HEK293T (cell line): ENCODE results near the gene CPT1A.

Experiments
- CTCF ChIA-PET: fragments of 350-600 bp; formaldehyde crosslinking; extraction: SDS; loops from one replicate; lab custom pipeline; 2021; ENCODE audit warnings: antibody characterized with exemption, inconsistent platforms; lab: Yijun Ruan, JAX
- POLR2A ChIA-PET: fragments of 350-600 bp; formaldehyde crosslinking; extraction: SDS; loops from one replicate; lab custom pipeline; 2020; ENCODE audit warnings: antibody characterized with exemption, inconsistent platforms; lab: Yijun Ruan, JAX
- DNase-seq: peaks from one replicate; pipeline ENCODE4 v3.0.0; 2012; ENCODE audit warnings: mixed read lengths; ENCODE audit errors: extremely low spot score
- ARNT ChIP-seq: fragments of 450-650 bp; IDR thresholded peaks from 2 replicates; pipeline ENCODE4 v1.6.1; 2017; ENCODE audit warnings: mild to moderate bottlenecking
- BHLHE40 ChIP-seq: fragments of 450-650 bp; IDR thresholded peaks from 2 replicates; pipeline ENCODE4 v1.6.1; 2016; ENCODE audit warnings: mild to moderate bottlenecking, moderate library complexity, borderline replicate concordance
- CTBP1 ChIP-seq: fragments of 450-650 bp; IDR thresholded peaks from 2 replicates; pipeline ENCODE4 v1.6.1; 2016; ENCODE audit warnings: borderline replicate concordance
- ELF4 ChIP-seq: fragments of 450-650 bp; IDR thresholded peaks from 2 replicates; pipeline ENCODE4 v1.6.1; 2017; ENCODE audit warnings: antibody characterized with exemption
- FOXA1 ChIP-seq: fragments of 450-650 bp; IDR thresholded peaks from 2 replicates; pipeline ENCODE4 v1.6.1; 2016; ENCODE audit warnings: mild to moderate bottlenecking
- FOXK2 ChIP-seq: fragments of 450-650 bp; IDR thresholded peaks from 2 replicates; pipeline ENCODE4 v1.6.1; 2016; ENCODE audit warnings: mild to moderate bottlenecking
- FOXM1 ChIP-seq: fragments of 450-650 bp; IDR thresholded peaks from 2 replicates; pipeline ENCODE4 v1.6.1; 2017; ENCODE audit warnings: mild to moderate bottlenecking, borderline replicate concordance
- HDGF ChIP-seq: fragments of 450-650 bp; IDR thresholded peaks from 2 replicates; pipeline ENCODE4 v1.6.1; 2017; ENCODE audit warnings: antibody characterized with exemption, borderline replicate concordance
- L3MBTL2 ChIP-seq: fragments of 450-650 bp; conservative IDR thresholded peaks from 2 replicates; pipeline ENCODE4 v1.6.1; 2016; ENCODE audit warnings: mild to moderate bottlenecking
- LEF1 ChIP-seq: fragments of 450-650 bp; IDR thresholded peaks from 2 replicates; pipeline ENCODE4 v1.6.1; 2017; ENCODE audit warnings: mild to moderate bottlenecking, borderline replicate concordance
- NFRKB ChIP-seq: fragments of 450-650 bp; IDR thresholded peaks from 2 replicates; pipeline ENCODE4 v1.6.1; 2016; ENCODE audit warnings: mild to moderate bottlenecking, moderate library complexity
- PKNOX1 ChIP-seq: fragments of 450-650 bp; IDR thresholded peaks from 2 replicates; pipeline ENCODE4 v1.6.1; 2016
- SP1 ChIP-seq: fragments of 450-650 bp; IDR thresholded peaks from 2 replicates; pipeline ENCODE4 v1.6.1; 2017
- SUZ12 ChIP-seq: fragments of 450-650 bp; IDR thresholded peaks from 2 replicates; pipeline ENCODE4 v1.6.1; 2016; ENCODE audit warnings: mild to moderate bottlenecking
- TARDBP ChIP-seq: fragments of 450-650 bp; IDR thresholded peaks from 2 replicates; pipeline ENCODE4 v1.6.1; 2016
- ZNF384 ChIP-seq: fragments of 450-650 bp; IDR thresholded peaks from 2 replicates; pipeline ENCODE4 v1.6.1; 2016

The CPT1A gene

DNA sequence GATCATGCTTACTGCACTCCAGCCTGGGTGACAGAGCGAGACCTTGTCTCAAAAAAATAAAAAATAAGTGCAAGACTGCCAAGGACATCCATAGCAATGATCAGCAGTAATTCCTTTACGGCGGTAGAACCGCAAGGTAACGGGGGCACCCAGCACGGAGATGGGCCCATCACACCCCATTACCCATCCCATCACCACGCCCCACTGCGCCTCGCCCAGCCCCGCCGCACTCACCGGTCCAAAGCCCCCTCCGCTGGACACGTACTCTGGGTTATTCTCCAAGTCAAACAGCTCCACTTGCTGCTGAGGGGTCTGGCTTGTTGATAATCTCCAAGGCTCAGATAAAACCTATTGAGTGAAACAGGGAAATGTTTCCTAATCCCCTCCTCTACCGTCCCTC lies 81.7 kb downstream of the CPT1A start:
- DNase-seq = no peak
- no peak for TF ChIP-seq ELF4
- TF ChIP-seq SUZ12 = no peak
- no peak for TF ChIP-seq SP1
- TF ChIP-seq TARDBP = no peak
- no peak for TF ChIP-seq PKNOX1
- TF ChIP-seq BHLHE40 = no peak
- no peak for TF ChIP-seq NFRKB
- TF ChIP-seq CTBP1 = no peak
- no peak for TF ChIP-seq FOXK2
- no peak for TF ChIP-seq ARNT
- TF ChIP-seq FOXM1 = no peak
- TF ChIP-seq ZNF384 = no peak
- TF ChIP-seq FOXA1 = no peak
- TF ChIP-seq HDGF = no peak
- no peak for TF ChIP-seq LEF1
- TF ChIP-seq L3MBTL2 = no peak
- ChIA-PET POLR2A (no interaction called here), CTCF (no interaction called here)

DNA sequence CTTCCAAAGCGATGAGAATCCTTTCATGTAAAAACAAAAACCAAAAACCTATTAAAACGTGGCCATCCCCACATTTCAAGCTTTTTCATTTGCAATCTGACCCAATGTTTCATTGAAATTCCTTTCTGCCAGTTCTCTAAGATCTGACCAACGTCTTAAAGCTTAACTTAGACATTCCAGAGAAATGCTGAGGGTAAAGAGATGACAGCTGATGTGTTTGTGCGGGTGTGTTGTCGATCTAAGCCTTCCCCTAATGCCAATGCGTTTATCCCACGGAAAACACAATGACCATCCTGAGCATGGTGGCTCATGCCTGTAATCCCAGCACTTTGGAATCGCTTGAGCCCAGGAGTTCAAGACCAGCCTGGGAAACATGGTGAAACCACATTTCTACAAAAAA lies 84.0 kb downstream of the CPT1A start:
- no peak for TF ChIP-seq PKNOX1
- no peak for TF ChIP-seq L3MBTL2
- no peak for TF ChIP-seq SP1
- no peak for TF ChIP-seq SUZ12
- TF ChIP-seq HDGF = no peak
- no peak for TF ChIP-seq FOXK2
- no peak for TF ChIP-seq NFRKB
- no peak for TF ChIP-seq ZNF384
- TF ChIP-seq LEF1 = no peak
- no peak for TF ChIP-seq FOXM1
- ChIA-PET CTCF (no interaction called here), POLR2A (no interaction called here)
- DNase-seq = no peak

DNA sequence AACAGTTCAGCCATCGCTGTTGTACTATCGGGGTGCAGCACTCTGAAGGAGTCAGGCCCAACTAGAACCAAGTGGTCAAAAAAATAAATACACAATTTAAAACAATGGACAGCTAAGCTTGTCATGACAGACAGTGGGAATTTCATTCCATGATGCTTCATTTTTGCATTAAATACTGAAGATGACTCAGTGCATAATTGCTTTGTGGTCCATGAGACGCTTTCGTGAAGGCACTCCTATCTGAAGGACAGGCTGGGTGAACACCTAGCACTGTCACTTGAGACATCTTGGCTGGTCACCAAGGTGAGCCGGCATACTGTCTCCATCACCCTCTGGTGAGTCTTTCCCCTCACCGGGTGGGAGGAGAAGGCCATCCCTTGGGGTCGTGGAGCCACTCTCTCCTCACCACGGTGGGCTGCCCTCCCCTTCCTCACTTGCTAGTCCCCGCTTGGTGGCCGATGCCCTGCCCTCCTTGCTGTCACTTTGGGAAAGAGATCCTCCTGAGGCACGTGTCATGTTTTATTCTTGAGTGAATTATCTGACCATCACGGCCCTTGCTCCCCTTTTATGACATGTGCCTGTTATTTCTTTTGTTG lies 85.4 kb downstream of the CPT1A start:
- no peak for DNase-seq
- no peak for TF ChIP-seq PKNOX1
- TF ChIP-seq ELF4 = no peak
- no peak for TF ChIP-seq FOXK2
- no peak for TF ChIP-seq FOXM1
- POLR2A ChIA-PET = no interaction called here
- CTCF ChIA-PET = interaction anchor here (0.5 kb wide), 1 partner anchor 52 kb away, joined by 3 read pairs; no protein-coding TSS in a partner anchor

DNA sequence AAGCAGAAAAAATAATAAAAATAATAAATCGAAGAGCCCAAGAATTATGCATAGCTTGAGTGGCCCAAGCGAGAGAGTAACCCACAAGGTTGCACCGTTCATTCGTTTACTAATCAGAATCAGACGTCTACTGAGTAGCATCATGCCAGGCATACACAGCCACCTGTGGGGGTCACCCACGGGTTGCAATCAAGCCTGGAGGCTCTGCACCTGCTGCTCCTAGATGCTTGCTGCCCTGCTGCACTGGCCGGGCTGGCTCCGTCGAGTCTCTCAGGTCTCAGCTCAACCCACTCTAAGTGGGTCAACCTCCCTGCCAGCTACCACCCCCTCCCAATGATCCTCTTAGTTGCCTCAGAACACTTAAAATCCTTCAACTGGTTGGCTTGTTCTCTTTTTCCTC lies 88.4 kb downstream of the CPT1A start:
- TF ChIP-seq SUZ12 (no peak), FOXM1 (no peak), ARNT (no peak), CTBP1 (no peak), SP1 (no peak), LEF1 (no peak), BHLHE40 (no peak), FOXK2 (no peak), PKNOX1 (no peak), TARDBP (no peak), ZNF384 (no peak), ELF4 (no peak), HDGF (no peak), NFRKB (no peak), FOXA1 (no peak), L3MBTL2 (no peak)

GRCh38 chr11:68751331-68751856 lies 90.3 kb downstream of the CPT1A start, which contains the start of gene TESMIN:
TSS of gene TESMIN (minus strand) at chr11:68751520. CDS start at chr11:68750660, 860 bp downstream.
- DNase-seq = peak; percentile 99
- CTCF ChIA-PET = no interaction called here
- TF ChIP-seq SP1 (no peak), PKNOX1 (peak; percentile 19; the same call in 1 of the 2 replicates)
- POLR2A ChIA-PET = no interaction called here

More for the DNA sequence above, 88.4 kb downstream of the CPT1A start:
- ChIA-PET POLR2A (no interaction called here), CTCF (no interaction called here)
- no peak for DNase-seq

DNA sequence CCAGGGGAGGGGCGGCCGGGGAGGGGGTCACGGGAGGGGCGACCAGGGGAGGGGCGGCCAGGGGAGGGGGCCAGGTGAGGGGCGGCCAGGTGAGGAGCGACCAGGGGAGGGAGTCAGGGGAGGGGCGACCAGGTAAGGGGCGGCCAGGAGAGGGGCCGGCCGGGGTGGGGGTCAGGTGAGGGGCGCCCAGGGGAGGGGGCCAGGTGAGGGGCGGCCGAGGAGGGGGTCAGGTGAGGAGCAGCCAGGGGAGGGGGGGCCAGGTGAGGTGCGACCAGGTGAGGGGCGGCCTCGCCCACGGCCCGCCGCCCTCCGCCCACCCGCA lies 90.8 kb downstream of the CPT1A start:
- CTCF ChIA-PET = no interaction called here
- DNase-seq = no peak
- TF ChIP-seq HDGF = no peak
- no peak for TF ChIP-seq PKNOX1
- TF ChIP-seq CTBP1 = no peak
- TF ChIP-seq FOXM1 = no peak
- no peak for TF ChIP-seq TARDBP
- TF ChIP-seq ELF4 = no peak
- TF ChIP-seq BHLHE40 = no peak
- TF ChIP-seq ARNT = no peak
- no peak for TF ChIP-seq L3MBTL2
- TF ChIP-seq FOXA1 = no peak
- no peak for TF ChIP-seq NFRKB
- no peak for TF ChIP-seq ZNF384
- no peak for TF ChIP-seq SP1
- TF ChIP-seq SUZ12 = no peak
- TF ChIP-seq FOXK2 = no peak
- no peak for TF ChIP-seq LEF1
- POLR2A ChIA-PET = no interaction called here
